ENCODE results near the gene ATP8B1. TPM values are rescaled to one million over a fixed set of nuclear protein-coding genes. Genes with fewer than 3 reads are reported as not detected.

ATP8B1 gene
- total and polyA plus RNA-seq, 9 of the 15 experiments (the other 6 are each of a cell fraction or from before 2014, with no cell fraction given): 0.01 to 0.22 (median 0.03) TPM; not detected in 3

- Histone ChIP-seq H3K4me2 (ENCODE audit: insufficient read depth, low read length) (no peak overlapping the region), H4K20me1 (replicated peaks; ENCODE audit: control insufficient read depth, insufficient read depth, low read length) (no peaks in the 10 kb centered on the region), H3K9me3 (replicated peaks; ENCODE audit: control insufficient read depth, insufficient read depth, low read depth, low read length) (no peaks in the 10 kb centered on the region), H3K9me1 (ENCODE audit: control insufficient read depth, insufficient read depth, low read length) (no peaks in the 10 kb centered on the region), H2AFZ (ENCODE audit: low read depth, low read length) (no peak overlapping the region), H3K9ac (ENCODE audit: insufficient read depth in 1 of 2, low read depth in 2 of 2, low read length in 2 of 2) (no peak overlapping the region), H3K79me2 (ENCODE audit: control insufficient read depth, insufficient read depth, low read length) (no peaks in the 10 kb centered on the region), H3K4me1 (replicated peaks in 1 of 2; ENCODE audit: control insufficient read depth in 2 of 2, insufficient read depth in 2 of 2, low read length in 2 of 2) (no peaks in the 10 kb centered on the region), H3K27ac (ENCODE audit: extremely low read depth, low read depth, low read length) (no peak overlapping the region), H3K36me3 (ENCODE audit: control insufficient read depth, insufficient read depth, low read length) (no peaks in the 10 kb centered on the region), H3K27me3 (ENCODE audit: control insufficient read depth in 2 of 2, insufficient read depth in 2 of 2, low read length in 2 of 2) (no peaks in the 10 kb centered on the region), H3K4me3 (no peak overlapping the region)
- ATAC-seq (no peak), FAIRE-seq (no peak), DNase-seq (ENCODE audit: extremely low read depth in 1 of 4, low spot score in 3 of 4) (no peak)
- intact Hi-C loops (cut with micrococcal nuclease): no loop called here
- ChIA-PET CTCF (ENCODE audit: low intra/inter-chr PET ratio) (no interaction called here), POLR2A (no interaction called here)
- BruUV-seq (replicated peaks): no TSS peak
- WGBS (ENCODE audit: insufficient coverage, low coverage, missing lambda C conversion rate): 7% methylated on average over 3 of the region's 3 CpGs
- in situ Hi-C loops (cut with MboI): no loop called here
- TF ChIP-seq BRD4 (IDR thresholded peaks at IDR 0.05) (no peak), REST (IDR thresholded peaks at IDR 0.05; ENCODE audit: borderline replicate concordance) (peak; percentile 57; the same call in 1 of the 2 replicates), REST (CRISPR knock-in tag; IDR thresholded peaks at IDR 0.05; ENCODE audit: low read depth) (no peak)
Measured at GRCh38 chr18:57716549-57716948, 86.6 kb downstream of the ATP8B1 start.
